NT2/D1 (cell line): Measurements from ENCODE around the gene CNIH3.

Source experiments
- YY1 ChIP-seq: IDR thresholded peaks from 2 replicates; pipeline ENCODE4 v1.6.1; 2011; ENCODE audit not compliant: insufficient read length, insufficient read depth
- ZNF274 ChIP-seq: IDR thresholded peaks from 2 replicates; pipeline ENCODE4 v1.6.1; 2011; ENCODE audit warnings: mild to moderate bottlenecking, low read depth, low read length

DNA sequence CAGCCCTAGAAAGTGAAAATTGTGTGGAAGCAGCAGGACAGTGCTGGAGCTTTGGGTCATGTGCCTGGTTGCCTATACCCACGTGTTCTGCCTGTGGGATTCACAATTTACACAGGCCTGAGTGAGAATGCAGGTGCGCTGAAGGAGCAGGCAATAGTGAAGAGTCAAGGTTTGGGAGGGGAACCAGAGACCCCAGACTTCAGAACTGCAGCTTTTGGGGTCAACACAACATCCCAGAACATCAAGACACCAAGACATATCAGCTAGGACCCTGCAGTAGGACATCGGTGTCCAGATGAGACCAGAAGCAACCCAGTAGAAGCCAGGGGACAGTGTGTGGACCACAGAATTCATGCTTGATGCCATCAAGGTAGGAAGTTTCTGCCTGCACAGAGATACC, 29.1 kb upstream of the CNIH3 start:
- TF ChIP-seq YY1: no peak
- TF ChIP-seq ZNF274: no peak
